DLD1 (cell line): ENCODE results near the gene DPH2.

Experiments used
- in situ Hi-C: cut with HindIII; loops from 2 replicates; pipeline ENCODE4 v1.10.0; 2017; ENCODE audit warnings: low sequenced_read_pairs

The DPH2 gene

GRCh38 chr1:43938892-43939587, 30.8 kb upstream of the DPH2 start:
- in situ Hi-C loops, result loop anchor here (5.0 kb wide), 1 partner anchor 102 kb away; no protein-coding TSS in a partner anchor

- in situ Hi-C loops, result no loop called here
Observed at GRCh38 chr1:43942411-43942810, 27.4 kb upstream of the DPH2 start.

GRCh38 chr1:43944860-43945259, 24.9 kb upstream of the DPH2 start:
- in situ Hi-C loops, result no loop called here

- in situ Hi-C loops, result no loop called here
Observed at GRCh38 chr1:43945674-43946235, 24.1 kb upstream of the DPH2 start.

- in situ Hi-C loops, result no loop called here
Observed at GRCh38 chr1:43946236-43947060, 23.4 kb upstream of the DPH2 start, which contains the start of gene IPO13. TSS of gene IPO13 (plus strand) at chr1:43946950. CDS start at chr1:43947601, 651 bp downstream.

GRCh38 chr1:43947061-43947873, 22.5 kb upstream of the DPH2 start:
- in situ Hi-C loops, result no loop called here

- in situ Hi-C loops, result no loop called here
Observed at GRCh38 chr1:43947874-43948437, 21.9 kb upstream of the DPH2 start.

- in situ Hi-C loops, result loop anchor here (5.0 kb wide), 1 partner anchor 187 kb away; no protein-coding TSS in a partner anchor
Observed at GRCh38 chr1:43949678-43950077, 20.1 kb upstream of the DPH2 start.

- in situ Hi-C loops, result loop anchor here (5.0 kb wide), 1 partner anchor 189 kb away; no protein-coding TSS in a partner anchor
Observed at GRCh38 chr1:43951021-43951985, 18.5 kb upstream of the DPH2 start.

- in situ Hi-C loops, result loop anchor here (5.0 kb wide), 1 partner anchor 191 kb away; no protein-coding TSS in a partner anchor
Observed at GRCh38 chr1:43952731-43953346, 17.0 kb upstream of the DPH2 start.

- in situ Hi-C loops, result loop anchor here (5.0 kb wide), 1 partner anchor 191 kb away; no protein-coding TSS in a partner anchor
Observed at GRCh38 chr1:43953361-43953760, 16.4 kb upstream of the DPH2 start.

- in situ Hi-C loops, result loop anchor here (5.0 kb wide), 1 partner anchor 192 kb away; no protein-coding TSS in a partner anchor
Observed at GRCh38 chr1:43954036-43954435, 15.8 kb upstream of the DPH2 start.

- in situ Hi-C loops, result no loop called here
Observed at GRCh38 chr1:43956234-43956633, 13.6 kb upstream of the DPH2 start.

- in situ Hi-C loops, result no loop called here
Observed at GRCh38 chr1:43957407-43958040, 12.3 kb upstream of the DPH2 start.

GRCh38 chr1:43958351-43959255, 11.2 kb upstream of the DPH2 start:
- in situ Hi-C loops, result no loop called here

GRCh38 chr1:43960798-43961197, 9.0 kb upstream of the DPH2 start:
- in situ Hi-C loops, result no loop called here

- in situ Hi-C loops, result no loop called here
Observed at GRCh38 chr1:43961692-43962091, 8.1 kb upstream of the DPH2 start.
